GM12878 (cell line): ENCODE measurements around the gene GTSF1L. TPM values are rescaled to one million over a fixed set of nuclear protein-coding genes. Genes with fewer than 3 reads are reported as not detected.

ENCODE experiments used
- ATAC-seq: fragments of 200-7000 bp; cut with Tn5 transposase; 3 replicates; pipeline ENCODE4 v1.9.1; 2020; ENCODE audit warnings: mild to moderate bottlenecking, moderate library complexity
- BruUV-seq: library from RNA; stranded (reverse); fragments of 400-500 nt; replicated peaks from 2 replicates; lab custom pipeline; 2021; lab: Mats Ljungman, UMichigan
- CTCF ChIA-PET: fragments of 300-600 bp; sonication (Branson Sonifier 250); formaldehyde crosslinking; extraction: SDS; loops from one replicate; lab custom pipeline; 2021; ENCODE audit warnings: inconsistent platforms; lab: Yijun Ruan, JAX
- POLR2A ChIA-PET: fragments of 350-600 bp; formaldehyde crosslinking; extraction: SDS; loops from one replicate; lab custom pipeline; 2021; ENCODE audit warnings: inconsistent platforms; lab: Charles Lee
- RAD21 ChIA-PET: fragments of 300-600 bp; sonication (Branson Sonifier 250); formaldehyde crosslinking; loops from one replicate; lab custom pipeline; 2023; ENCODE audit warnings: antibody characterized with exemption; ENCODE audit not compliant: unreplicated experiment; lab: Charles Lee
- SMC1A ChIA-PET: fragments of 300-600 bp; sonication (Branson Sonifier 250); formaldehyde crosslinking; loops from one replicate; lab custom pipeline; 2023; ENCODE audit not compliant: unreplicated experiment, uncharacterized antibody; lab: Charles Lee
- DNase-seq: peaks from one replicate; pipeline ENCODE4 v3.0.0-alpha.2; 2011; ENCODE audit warnings: low read depth, low spot score
- FAIRE-seq: peaks from 3 replicates; lab custom pipeline; 2011; peaks lifted over from hg19 to GRCh38; lab: Jason Lieb, UNC
- H2AFZ ChIP-seq: 2 replicates; pipeline ENCODE4 v1.6.0; 2011; ENCODE audit warnings: low read depth, low read length, control low read depth; ENCODE audit not compliant: control insufficient read depth
- H3K27ac ChIP-seq: 2 replicates; pipeline ENCODE4 v1.5.1; 2011; ENCODE audit warnings: control low read depth; ENCODE audit not compliant: control insufficient read depth, insufficient read depth
- H3K27me3 ChIP-seq, 2 experiments: replicated peaks in 1 of 2; 2 replicates each; pipeline versions ENCODE4 v1.6.0 to v1.6.1; 2011; ENCODE audit warnings: low read length in 1 of 2; ENCODE audit not compliant: control insufficient read depth in 2 of 2, insufficient read depth in 2 of 2
- H3K36me3 ChIP-seq, 2 experiments: 2 replicates each; pipeline ENCODE4 v1.5.1; 2011; ENCODE audit warnings: low read length in 1 of 2; ENCODE audit not compliant: control insufficient read depth in 2 of 2, insufficient read depth in 2 of 2
- H3K4me1 ChIP-seq: 2 replicates; pipeline ENCODE4 v1.6.1; 2011; ENCODE audit warnings: mild to moderate bottlenecking, low read length, moderate library complexity, mixed read lengths; ENCODE audit not compliant: control insufficient read depth, insufficient read depth
- H3K4me2 ChIP-seq: 2 replicates; pipeline ENCODE4 v1.6.0; 2011; ENCODE audit warnings: control low read depth; ENCODE audit not compliant: control insufficient read depth, insufficient read depth
- H3K4me3 ChIP-seq: fragments of 200-600 bp; sonication (generic); 2 replicates; pipeline ENCODE4 v1.5.1; 2016
- H3K79me2 ChIP-seq: 2 replicates; pipeline ENCODE4 v1.6.0; 2011; ENCODE audit warnings: low read length; ENCODE audit not compliant: control insufficient read depth, insufficient read depth
- H3K9ac ChIP-seq: 2 replicates; pipeline ENCODE4 v1.8.0; 2011; ENCODE audit warnings: low read length, control low read depth, mixed read lengths; ENCODE audit not compliant: control insufficient read depth, insufficient read depth
- H3K9me3 ChIP-seq: replicated peaks from 3 replicates; pipeline ENCODE4 v1.5.1; 2011; ENCODE audit warnings: mild to moderate bottlenecking, low read length; ENCODE audit not compliant: control insufficient read depth, insufficient read depth
- H4K20me1 ChIP-seq: 2 replicates; pipeline ENCODE4 v1.6.0; 2011; ENCODE audit not compliant: control insufficient read depth, insufficient read depth
- CTCF ChIP-seq, 3 experiments: IDR thresholded peaks in 2 of 3; conservative IDR thresholded peaks in 1 of 3; 2 replicates each; pipeline ENCODE4 v1.5.1; 2011; ENCODE audit warnings: low read depth in 3 of 3, low read length in 3 of 3, mild to moderate bottlenecking in 3 of 3, control low read depth in 2 of 3, moderate library complexity in 2 of 3, inconsistent platforms in 1 of 3, mixed read lengths in 1 of 3; ENCODE audit not compliant: control insufficient read depth in 2 of 3, insufficient read depth in 1 of 3; ENCODE audit errors: extremely low read depth in 1 of 3
- EGR1 ChIP-seq, 2 experiments: IDR thresholded peaks; 1 replicate in 1 of 2; 2 replicates in 1 of 2; pipeline ENCODE4 v1.6.1; 2011 to 2012; ENCODE audit warnings: low read depth in 2 of 2, low read length in 2 of 2, borderline replicate concordance in 1 of 2, mild to moderate bottlenecking in 1 of 2, moderate library complexity in 1 of 2
- HDGF ChIP-seq: fragments of 450-650 bp; IDR thresholded peaks from 2 replicates; pipeline ENCODE4 v1.6.1; 2016; ENCODE audit warnings: antibody characterized with exemption
- KDM1A ChIP-seq: fragments of 200-600 bp; sonication (generic); IDR thresholded peaks from 2 replicates; pipeline ENCODE4 v1.6.1; 2016; ENCODE audit warnings: borderline replicate concordance
- MEF2A ChIP-seq: IDR thresholded peaks from 2 replicates; pipeline ENCODE4 v1.6.1; 2011; ENCODE audit warnings: low read depth, mild to moderate bottlenecking, low read length, moderate library complexity; ENCODE audit not compliant: insufficient read depth
- POLR2AphosphoS5 ChIP-seq: IDR thresholded peaks from 2 replicates; pipeline ENCODE4 v1.6.1; 2011; ENCODE audit warnings: mild to moderate bottlenecking, low read length, inconsistent platforms
- RFX5 ChIP-seq: IDR thresholded peaks from 2 replicates; pipeline ENCODE4 v1.6.1; 2011; ENCODE audit warnings: low read depth, low read length, improper control_type of control experiment
- STAT1 ChIP-seq: fragments of 450-650 bp; conservative IDR thresholded peaks from 2 replicates; pipeline ENCODE4 v1.6.1; 2014; ENCODE audit warnings: antibody characterized with exemption, mild to moderate bottlenecking
- ZNF274 ChIP-seq: IDR thresholded peaks from one replicate; pipeline ENCODE4 v1.8.0; 2011; ENCODE audit not compliant: insufficient read length, insufficient read depth
- in situ Hi-C: fragments of 300-500 bp; cut with MboI; formaldehyde crosslinking; loops from 9 replicates; pipeline ENCODE4 v1.14.3; 2018; ENCODE audit warnings: mixed read lengths
- intact Hi-C: fragments of 100-400 bp; cut with micrococcal nuclease; formaldehyde crosslinking; loops from one replicate; pipeline ENCODE4 v1.14.2; 2022; ENCODE audit not compliant: unreplicated experiment
- polyA plus RNA-seq, 11 experiments: library from polyadenylated mRNA; depleted of rRNA in 4 of 11; unstranded in 6 of 11; stranded (reverse) in 5 of 11; fragments of >200 nt; fragmentation: Nextera tagmentation in 4 of 11; fragmentation: Illumina TruSeq in 1 of 11; extraction: Ambion mirVana in 4 of 11; extraction: Trizol in 1 of 11; gene quantifications; 1 replicate in 1 of 11; 2 replicates in 10 of 11; pipeline versions ENCODE4 v1.2.1 to v1.2.3, GENCODE V29; 2011 to 2016; ENCODE audit warnings: inconsistent platforms in 2 of 11, missing spikeins in 2 of 11, low read depth in 1 of 11
- total RNA-seq, 4 experiments: library from RNA; depleted of rRNA in 3 of 4; stranded (reverse); fragments of >200 nt in 3 of 4; fragmentation: Illumina TruSeq in 1 of 4; extraction: Trizol in 1 of 4; gene quantifications; 2 replicates each; pipeline versions ENCODE4 v1.2.1 to v1.2.3, GENCODE V29; 2013 to 2021
- TF ChIP-seq, protein P1 (sequence below): fragments of 450-650 bp; IDR thresholded peaks from 2 replicates; pipeline ENCODE4 v1.6.1; 2017; ENCODE audit warnings: mild to moderate bottlenecking, moderate library complexity
- TF ChIP-seq, protein P2 (sequence below): fragments of 450-650 bp; formaldehyde crosslinking; IDR thresholded peaks from 2 replicates; pipeline ENCODE4 v1.4.0; 2022; ENCODE audit warnings: mild to moderate bottlenecking, moderate library complexity
- TF ChIP-seq, protein P3 (sequence below): fragments of 450-650 bp; IDR thresholded peaks from 2 replicates; pipeline ENCODE4 v1.6.1; 2016; ENCODE audit warnings: mild to moderate bottlenecking

GTSF1L gene
- total and polyA plus RNA-seq, 10 of the 15 experiments (the other 5 are each of a cell fraction or from before 2014, with no cell fraction given), result 0.56 to 2.4 (median 1.3) TPM

- ATAC-seq (peak; percentile 13), DNase-seq (no peak), FAIRE-seq (no peak)
- ChIA-PET RAD21 (interaction anchor here (0.6 to 6.4 kb wide), 39 partner anchors 11 to 344 kb away, joined by 3 to 182 read pairs (median 8); no protein-coding TSS in a partner anchor), CTCF (interaction anchor here (0.6 to 6.1 kb wide), 43 partner anchors 11 to 466 kb away, joined by 3 to 223 read pairs (median 4); no protein-coding TSS in a partner anchor), SMC1A (interaction anchor here (0.7 to 8.9 kb wide), 46 partner anchors 13 to 439 kb away, joined by 3 to 164 read pairs (median 7); partner anchors contain the start of gene TOX2), POLR2A (interaction anchor here (0.9 to 4.7 kb wide), 10 partner anchors 14 to 333 kb away, joined by 3 to 21 read pairs (median 6); no protein-coding TSS in a partner anchor)
- Histone ChIP-seq H4K20me1 (no peaks in the 10 kb centered on the region), H3K4me2 (peak overlapping the region; percentile 38), H3K27ac (peak overlapping the region; percentile 84), H3K9ac (peak overlapping the region; percentile 19), H3K79me2 (no peaks in the 10 kb centered on the region), H3K4me3 (0 out of 2 replicates have a peak overlapping the region, but pooled peaks have one; percentile 3), H3K36me3 (no peaks in the 10 kb centered on the region), H3K4me1 (peaks cover 34% of the 10 kb centered on the region), H2AFZ (no peak overlapping the region; the same call in 1 of the 2 replicates), H3K9me3 (no peaks in the 10 kb centered on the region; the same call in 2 of the 3 replicates), H3K27me3 (no peaks in the 10 kb centered on the region)
- intact Hi-C loops (loop anchor here (1.0 to 2.0 kb wide), 7 partner anchors 38 to 330 kb away; partner anchors contain the start of gene TOX2), in situ Hi-C loops (loop anchor here (5.0 kb wide), 1 partner anchor 332 kb away; no protein-coding TSS in a partner anchor)
- TSS peak; percentile 82 for BruUV-seq
- TF ChIP-seq CTCF (IDR thresholded peaks at IDR 0.05 in 2 of 3, conservative IDR thresholded peaks at IDR 0.05 in 1 of 3; ENCODE audit: control insufficient read depth in 2 of 3, extremely low read depth in 1 of 3, insufficient read depth in 1 of 3, low read depth in 3 of 3, low read length in 3 of 3) (0 out of 6 replicates have a peak, but pooled peaks of 1 of the 3 experiments have one; percentile 8), ZNF274 (no peak), KDM1A (no peak), HDGF (peak; percentile 46; the same call in 1 of the 2 replicates), MEF2A (no peak), RFX5 (no peak), EGR1 (IDR thresholded peaks at IDR 0.05; ENCODE audit: borderline replicate concordance in 1 of 2, low read depth in 2 of 2, low read length in 2 of 2) (peak in 1 of 2 experiments; percentile 17; a peak in 1 of 3 replicates), POLR2AphosphoS5 (no peak), STAT1 (no peak)
- TF ChIP-seq, protein P1, sequence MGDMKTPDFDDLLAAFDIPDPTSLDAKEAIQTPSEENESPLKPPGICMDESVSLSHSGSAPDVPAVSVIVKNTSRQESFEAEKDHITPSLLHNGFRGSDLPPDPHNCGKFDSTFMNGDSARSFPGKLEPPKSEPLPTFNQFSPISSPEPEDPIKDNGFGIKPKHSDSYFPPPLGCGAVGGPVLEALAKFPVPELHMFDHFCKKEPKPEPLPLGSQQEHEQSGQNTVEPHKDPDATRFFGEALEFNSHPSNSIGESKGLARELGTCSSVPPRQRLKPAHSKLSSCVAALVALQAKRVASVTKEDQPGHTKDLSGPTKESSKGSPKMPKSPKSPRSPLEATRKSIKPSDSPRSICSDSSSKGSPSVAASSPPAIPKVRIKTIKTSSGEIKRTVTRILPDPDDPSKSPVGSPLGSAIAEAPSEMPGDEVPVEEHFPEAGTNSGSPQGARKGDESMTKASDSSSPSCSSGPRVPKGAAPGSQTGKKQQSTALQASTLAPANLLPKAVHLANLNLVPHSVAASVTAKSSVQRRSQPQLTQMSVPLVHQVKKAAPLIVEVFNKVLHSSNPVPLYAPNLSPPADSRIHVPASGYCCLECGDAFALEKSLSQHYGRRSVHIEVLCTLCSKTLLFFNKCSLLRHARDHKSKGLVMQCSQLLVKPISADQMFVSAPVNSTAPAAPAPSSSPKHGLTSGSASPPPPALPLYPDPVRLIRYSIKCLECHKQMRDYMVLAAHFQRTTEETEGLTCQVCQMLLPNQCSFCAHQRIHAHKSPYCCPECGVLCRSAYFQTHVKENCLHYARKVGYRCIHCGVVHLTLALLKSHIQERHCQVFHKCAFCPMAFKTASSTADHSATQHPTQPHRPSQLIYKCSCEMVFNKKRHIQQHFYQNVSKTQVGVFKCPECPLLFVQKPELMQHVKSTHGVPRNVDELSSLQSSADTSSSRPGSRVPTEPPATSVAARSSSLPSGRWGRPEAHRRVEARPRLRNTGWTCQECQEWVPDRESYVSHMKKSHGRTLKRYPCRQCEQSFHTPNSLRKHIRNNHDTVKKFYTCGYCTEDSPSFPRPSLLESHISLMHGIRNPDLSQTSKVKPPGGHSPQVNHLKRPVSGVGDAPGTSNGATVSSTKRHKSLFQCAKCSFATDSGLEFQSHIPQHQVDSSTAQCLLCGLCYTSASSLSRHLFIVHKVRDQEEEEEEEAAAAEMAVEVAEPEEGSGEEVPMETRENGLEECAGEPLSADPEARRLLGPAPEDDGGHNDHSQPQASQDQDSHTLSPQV, result no peak
- TF ChIP-seq, protein P2, sequence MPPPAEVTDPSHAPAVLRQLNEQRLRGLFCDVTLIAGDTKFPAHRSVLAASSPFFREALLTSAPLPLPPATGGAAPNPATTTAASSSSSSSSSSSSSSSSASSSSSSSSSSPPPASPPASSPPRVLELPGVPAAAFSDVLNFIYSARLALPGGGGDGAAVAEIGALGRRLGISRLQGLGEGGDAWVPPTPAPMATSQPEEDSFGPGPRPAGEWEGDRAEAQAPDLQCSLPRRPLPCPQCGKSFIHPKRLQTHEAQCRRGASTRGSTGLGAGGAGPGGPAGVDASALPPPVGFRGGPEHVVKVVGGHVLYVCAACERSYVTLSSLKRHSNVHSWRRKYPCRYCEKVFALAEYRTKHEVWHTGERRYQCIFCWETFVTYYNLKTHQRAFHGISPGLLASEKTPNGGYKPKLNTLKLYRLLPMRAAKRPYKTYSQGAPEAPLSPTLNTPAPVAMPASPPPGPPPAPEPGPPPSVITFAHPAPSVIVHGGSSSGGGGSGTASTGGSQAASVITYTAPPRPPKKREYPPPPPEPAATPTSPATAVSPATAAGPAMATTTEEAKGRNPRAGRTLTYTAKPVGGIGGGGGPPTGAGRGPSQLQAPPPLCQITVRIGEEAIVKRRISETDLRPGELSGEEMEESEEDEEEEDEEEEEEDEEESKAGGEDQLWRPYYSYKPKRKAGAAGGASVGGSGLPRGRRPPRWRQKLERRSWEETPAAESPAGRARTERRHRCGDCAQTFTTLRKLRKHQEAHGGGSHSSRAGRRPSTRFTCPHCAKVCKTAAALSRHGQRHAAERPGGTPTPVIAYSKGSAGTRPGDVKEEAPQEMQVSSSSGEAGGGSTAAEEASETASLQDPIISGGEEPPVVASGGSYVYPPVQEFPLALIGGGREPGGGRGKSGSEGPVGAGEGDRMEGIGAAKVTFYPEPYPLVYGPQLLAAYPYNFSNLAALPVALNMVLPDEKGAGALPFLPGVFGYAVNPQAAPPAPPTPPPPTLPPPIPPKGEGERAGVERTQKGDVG (CRISPR knock-in tag), result no peak
- TF ChIP-seq, protein P3, sequence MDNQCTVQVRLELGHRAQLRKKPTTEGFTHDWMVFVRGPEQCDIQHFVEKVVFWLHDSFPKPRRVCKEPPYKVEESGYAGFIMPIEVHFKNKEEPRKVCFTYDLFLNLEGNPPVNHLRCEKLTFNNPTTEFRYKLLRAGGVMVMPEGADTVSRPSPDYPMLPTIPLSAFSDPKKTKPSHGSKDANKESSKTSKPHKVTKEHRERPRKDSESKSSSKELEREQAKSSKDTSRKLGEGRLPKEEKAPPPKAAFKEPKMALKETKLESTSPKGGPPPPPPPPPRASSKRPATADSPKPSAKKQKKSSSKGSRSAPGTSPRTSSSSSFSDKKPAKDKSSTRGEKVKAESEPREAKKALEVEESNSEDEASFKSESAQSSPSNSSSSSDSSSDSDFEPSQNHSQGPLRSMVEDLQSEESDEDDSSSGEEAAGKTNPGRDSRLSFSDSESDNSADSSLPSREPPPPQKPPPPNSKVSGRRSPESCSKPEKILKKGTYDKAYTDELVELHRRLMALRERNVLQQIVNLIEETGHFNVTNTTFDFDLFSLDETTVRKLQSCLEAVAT, result no peak
Measured at GRCh38 chr20:43750774-43751166, 24.0 kb upstream of the GTSF1L start.
